GM04503 (cell line): ENCODE results near the gene GPS2.
A peak's percentile ranks its signal among the peaks of the same experiment; 100 is the strongest.
"Not testable (repeated sequence)": the region's sequence is repeated elsewhere in the genome, so short reads cannot be mapped to it uniquely, and the experiment has no call there.

Experiments used
- DNase-seq: peaks from one replicate; pipeline ENCODE4 v3.0.0-alpha.2; 2012; ENCODE audit warnings: low read depth

The GPS2 gene

DNA sequence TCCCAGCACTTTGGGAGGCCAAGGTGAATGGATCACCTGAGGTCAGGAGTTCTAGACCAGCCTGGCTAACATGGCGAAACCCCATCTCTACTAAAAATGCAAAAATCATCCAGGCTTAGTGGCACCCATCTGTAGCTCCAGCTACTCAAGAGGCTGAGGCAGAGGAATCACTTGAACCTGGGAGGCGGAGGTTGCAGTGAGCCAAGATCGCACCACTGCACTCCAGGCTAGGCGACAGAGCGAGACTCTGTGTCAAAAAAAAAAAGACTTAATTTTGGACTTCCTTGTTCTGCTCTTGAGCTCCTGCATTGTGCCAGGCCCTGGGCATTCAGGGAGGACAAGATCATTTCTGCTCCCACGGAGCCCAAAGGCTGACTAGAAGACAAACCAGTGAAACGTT lies 22.4 kb upstream of the GPS2 start:
- not testable (repeated sequence) for DNase-seq

GRCh38 chr17:7336240-7337175 lies 21.3 kb upstream of the GPS2 start, which contains the start of gene ACAP1:
ACAP1 (plus strand) TSS chr17:7336529; CDS start chr17:7336735, 206 bp downstream.
- DNase-seq = no peak

DNA sequence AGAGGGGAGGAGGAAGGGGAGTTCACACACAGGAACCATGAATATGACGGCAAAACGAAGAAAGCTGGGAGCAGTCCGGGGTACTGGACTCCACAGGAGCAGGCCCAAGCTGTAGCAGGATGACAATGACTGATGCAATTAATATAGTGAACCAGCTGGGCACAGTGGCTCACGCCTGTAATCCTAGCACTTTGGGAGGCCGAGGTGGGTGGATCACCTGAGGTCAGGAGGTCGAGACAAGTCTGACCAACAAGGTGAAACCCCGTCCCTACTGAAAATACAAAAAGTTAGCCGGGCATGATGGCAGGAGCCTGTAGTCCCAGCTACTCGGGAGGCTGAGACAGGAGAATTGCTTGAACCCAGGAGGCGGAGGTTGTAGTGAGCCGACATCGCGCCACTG lies 20.6 kb upstream of the GPS2 start:
- not testable (repeated sequence) for DNase-seq

DNA sequence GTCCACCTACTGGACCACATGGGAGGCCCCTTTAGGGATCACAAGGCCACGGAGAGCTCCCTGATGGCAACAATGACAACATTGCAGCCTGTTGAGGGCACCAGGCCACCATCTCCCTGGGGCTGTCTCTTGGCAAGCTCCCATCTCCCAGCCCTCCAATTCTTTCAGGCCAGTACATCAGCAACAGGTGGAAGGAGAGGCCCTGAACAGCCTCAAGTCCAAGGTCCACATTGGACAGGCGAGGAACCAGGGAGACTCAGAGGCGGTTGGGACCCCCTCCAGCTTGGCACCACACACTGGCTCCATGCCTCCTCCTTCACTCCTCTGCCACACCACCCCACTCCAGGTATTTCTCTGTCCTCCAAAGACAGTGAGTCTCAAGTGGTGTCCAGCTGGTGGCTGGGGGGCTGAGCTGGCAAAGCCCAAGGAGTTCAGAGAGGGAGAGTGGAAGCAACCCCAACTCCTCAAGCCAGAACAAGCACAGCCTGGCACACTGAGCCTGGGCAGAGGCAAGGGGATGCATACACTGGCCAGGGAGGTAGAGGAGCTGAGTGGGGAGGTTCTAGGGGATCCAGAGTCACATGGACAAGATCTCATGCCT lies 19.9 kb upstream of the GPS2 start:
- DNase-seq = no peak

- not testable (repeated sequence) for DNase-seq
Observed at GRCh38 chr17:7332600-7333069, 17.5 kb upstream of the GPS2 start.

DNA sequence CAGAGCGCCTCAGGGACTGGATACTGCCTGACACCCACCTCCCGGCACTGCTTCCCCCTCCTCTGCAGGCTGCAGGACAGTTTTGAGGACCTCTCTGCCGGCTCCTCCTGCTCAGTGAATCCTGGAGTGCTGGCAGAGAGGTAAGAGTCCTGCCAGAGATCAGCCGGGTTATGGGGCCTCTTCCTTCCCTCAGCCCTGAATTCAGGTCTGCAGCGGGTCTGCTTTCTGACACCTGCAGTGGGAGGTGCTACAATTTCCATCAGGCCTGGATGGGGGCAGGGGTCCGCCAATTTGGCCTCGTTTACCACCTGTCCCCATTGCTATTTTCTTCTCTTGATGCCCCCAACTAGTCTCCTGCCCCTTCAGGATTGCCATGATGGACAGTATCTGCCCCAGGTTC lies 17.0 kb upstream of the GPS2 start:
- DNase-seq = no peak

GRCh38 chr17:7330638-7331015 lies 15.5 kb upstream of the GPS2 start:
- DNase-seq = no peak

DNA sequence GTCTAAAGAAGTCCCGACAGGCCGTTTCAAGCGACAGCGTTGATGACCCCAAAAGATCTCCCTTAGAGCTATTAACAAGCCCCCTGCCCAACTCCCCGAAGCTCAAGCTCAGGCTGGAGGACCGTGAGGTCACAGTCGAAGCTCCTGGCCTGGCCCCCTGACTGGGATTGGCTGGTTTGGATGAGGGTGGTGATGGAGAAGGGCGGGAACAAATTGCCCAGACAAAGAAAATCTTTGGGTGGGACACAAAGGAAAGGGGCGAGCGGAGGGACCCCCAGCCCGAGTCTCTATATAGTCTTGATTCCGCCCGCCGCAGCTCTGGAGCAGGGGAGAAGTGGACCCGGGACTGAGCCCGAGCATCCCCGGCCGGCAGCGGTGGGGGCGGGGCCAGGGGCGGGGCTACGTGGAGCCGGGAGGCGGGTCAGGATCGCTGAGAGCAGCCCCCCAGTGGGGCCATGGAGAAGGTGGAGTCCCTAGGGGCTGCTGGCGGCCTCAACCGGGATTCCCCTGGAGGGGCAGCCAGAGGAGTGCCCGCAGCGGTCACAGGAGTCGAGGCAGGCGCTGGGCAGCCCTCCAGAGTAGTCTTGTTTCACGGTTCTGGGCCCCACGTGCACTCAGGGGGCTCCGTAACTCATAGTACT lies 15.0 kb upstream of the GPS2 start:
- no peak for DNase-seq

GRCh38 chr17:7329374-7329996 lies 14.3 kb upstream of the GPS2 start:
- peak; percentile 95 for DNase-seq

DNA sequence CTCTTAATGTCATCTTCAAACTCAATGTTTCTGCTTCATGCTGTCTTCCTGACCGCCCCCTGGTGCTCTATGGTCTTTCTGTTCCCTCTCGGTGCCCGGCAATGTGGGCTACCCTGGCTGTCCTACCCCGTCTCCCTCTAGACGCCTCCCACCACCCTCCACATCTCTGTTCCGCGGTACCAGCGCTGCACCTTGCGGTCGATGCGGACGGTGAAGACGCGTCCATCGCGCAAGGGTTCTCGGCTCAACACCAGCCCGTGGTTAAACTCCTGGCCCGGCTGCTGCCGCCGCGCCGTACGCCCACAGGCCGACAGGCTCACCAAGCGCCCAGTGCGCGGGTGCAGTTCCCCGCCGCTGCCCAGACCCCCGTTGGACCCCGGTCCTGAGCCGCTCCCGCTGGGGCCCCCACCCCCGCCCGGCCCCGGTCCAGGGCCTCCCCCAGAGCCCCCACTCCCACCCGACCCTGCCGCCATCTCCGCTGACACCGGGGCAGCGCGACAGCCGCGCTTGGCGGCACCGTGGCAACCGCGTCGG lies 13.7 kb upstream of the GPS2 start, which contains the start of gene NEURL4:
NEURL4 (minus strand) TSS at position 496 of the 534 bp plus-strand sequence; CDS start at position 473, 23 bp downstream.
- no peak for DNase-seq

DNA sequence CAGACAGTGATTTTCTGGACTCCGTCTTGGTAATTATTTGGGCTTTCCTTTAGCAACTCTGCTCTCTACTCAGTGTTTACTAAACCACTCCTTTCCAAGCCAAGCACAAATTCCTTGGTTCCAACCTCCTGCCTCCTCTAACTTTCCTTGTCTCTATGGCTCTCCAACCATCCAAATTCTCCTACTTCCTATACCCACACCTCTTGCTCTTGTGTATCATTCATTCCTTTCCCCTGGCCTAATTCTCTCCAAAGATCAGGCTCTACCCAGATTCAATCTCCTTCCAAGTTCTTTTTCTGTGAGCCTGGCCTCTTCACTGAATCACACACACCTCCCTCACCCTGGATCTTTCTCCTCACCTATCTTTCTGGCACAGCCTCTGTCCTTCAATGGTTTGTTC lies 12.8 kb upstream of the GPS2 start:
- no peak for DNase-seq

DNA sequence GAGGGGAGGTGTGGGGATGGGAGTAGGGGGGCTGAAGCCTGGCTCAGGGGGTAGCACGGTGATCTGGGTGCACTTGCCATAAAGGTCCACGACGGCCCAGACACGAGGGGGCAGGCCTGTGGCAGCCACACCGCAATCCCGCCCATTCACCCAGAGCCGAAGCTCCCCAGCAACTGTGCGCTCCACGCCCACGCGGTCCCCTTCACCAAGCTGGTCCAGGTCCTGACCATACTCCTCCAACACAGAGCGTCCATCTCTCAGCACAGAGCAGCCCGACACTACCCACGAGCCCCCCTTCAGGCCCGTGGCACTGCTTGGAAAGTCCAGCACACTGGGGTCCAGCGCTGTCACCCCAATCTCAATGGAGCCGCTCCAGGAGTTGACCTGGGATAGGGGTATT lies 12.3 kb upstream of the GPS2 start:
- DNase-seq = no peak

- no peak for DNase-seq
Observed at GRCh38 chr17:7327056-7327455, 11.9 kb upstream of the GPS2 start.

- DNase-seq = no peak
Observed at GRCh38 chr17:7326186-7326585, 11.0 kb upstream of the GPS2 start.

- DNase-seq = no peak
Observed at GRCh38 chr17:7325031-7325528, 9.9 kb upstream of the GPS2 start.

DNA sequence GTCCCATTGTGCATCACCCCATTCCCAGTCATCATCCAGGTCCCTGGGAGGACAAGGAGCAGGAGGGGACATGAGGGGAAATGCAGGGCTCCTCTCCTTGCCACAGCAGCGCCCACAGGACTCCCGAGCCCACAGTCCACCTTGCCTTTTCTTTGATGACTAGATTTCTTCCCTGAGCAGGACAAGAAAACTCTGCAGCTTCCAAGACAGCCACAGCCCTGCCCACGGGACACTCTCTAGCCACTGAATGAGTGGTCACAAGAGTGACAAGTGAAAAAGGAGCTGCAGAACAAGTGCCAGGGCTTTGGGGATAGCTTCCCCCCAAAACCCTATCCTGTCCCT lies 9.2 kb upstream of the GPS2 start:
- no peak for DNase-seq

GRCh38 chr17:7323731-7324437 lies 8.7 kb upstream of the GPS2 start:
- no peak for DNase-seq

- DNase-seq = no peak
Observed at GRCh38 chr17:7322520-7323194, 7.5 kb upstream of the GPS2 start.

DNA sequence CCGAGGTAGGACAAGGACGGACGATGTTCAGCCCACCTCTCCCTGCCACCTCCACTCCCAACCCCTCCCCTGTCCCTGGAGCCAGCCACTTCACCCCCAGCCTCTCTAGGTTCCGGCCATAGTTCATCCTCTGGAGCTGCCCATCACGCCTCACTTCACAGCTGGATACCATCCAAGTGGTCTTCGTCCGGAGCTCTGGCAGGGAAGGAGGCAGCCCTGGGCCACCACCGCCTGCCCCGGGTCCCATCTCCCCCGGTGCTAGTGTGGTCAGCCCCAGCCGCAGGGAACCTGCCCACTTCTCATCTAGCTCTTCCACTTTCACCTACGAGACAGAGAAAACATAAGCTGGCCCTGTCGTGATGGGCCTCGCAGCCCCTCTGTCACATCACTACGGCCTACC lies 6.3 kb upstream of the GPS2 start:
- no peak for DNase-seq

DNA sequence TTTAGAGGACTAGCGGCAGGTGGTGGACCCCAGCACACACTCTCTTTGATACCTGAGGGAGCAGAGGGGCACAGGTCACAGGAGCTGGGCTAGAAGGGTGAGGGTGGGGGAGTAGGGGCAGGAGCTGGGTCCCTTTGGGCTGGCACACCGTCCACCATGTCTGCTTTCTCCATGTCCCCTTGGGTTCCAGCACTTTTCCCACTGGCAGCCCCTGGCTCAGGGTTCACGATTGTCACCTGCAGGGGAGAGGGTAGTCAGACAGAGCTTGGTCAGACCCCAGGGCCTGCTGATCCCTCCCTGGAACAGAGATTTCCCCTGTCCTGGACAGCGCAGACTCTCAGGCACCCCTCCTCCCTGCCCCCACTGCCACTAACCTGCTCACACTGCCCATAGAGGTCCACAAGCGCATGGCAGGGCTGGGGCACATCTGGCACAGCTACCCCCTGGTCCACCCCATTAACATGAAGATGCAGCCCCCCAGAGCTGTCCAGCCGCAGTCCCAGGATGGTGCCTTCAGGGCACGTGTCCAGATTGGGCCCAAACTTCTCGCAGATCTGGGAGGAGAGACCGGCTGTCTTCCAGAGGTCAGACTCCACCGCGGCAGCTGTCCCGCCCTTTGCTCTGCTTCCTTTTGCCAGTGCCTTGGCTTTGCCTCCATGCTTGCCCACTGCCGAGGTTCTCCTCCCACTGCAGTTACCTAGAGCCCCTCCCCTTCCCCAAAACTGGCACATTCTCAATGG lies 3.1 kb upstream of the GPS2 start:
- no peak for DNase-seq
